NCI-H69 (cell line): ENCODE measurements around the gene RNU6-1.

Experiments used
- DNase-seq: peaks from one replicate; lab custom pipeline; 2025; lab: John Stamatoyannopoulos, UW

RNU6-1 gene

GRCh38 chr15:67801926-67802914 is 37.6 kb downstream of the RNU6-1 start:
- no peak for DNase-seq

- DNase-seq: no peak
Observed at GRCh38 chr15:67801142-67801541, 38.7 kb downstream of the RNU6-1 start.

- peak; percentile 22 for DNase-seq
Observed at GRCh38 chr15:67799801-67800205, 40.0 kb downstream of the RNU6-1 start.

- DNase-seq: peak; percentile 41
Observed at GRCh38 chr15:67796196-67797127, 43.4 kb downstream of the RNU6-1 start.

- no peak for DNase-seq
Observed at GRCh38 chr15:67794832-67795574, 44.8 kb downstream of the RNU6-1 start.

GRCh38 chr15:67792250-67792942 is 47.4 kb downstream of the RNU6-1 start:
- no peak for DNase-seq

- peak; percentile 76 for DNase-seq
Observed at GRCh38 chr15:67790610-67791319, 49.1 kb downstream of the RNU6-1 start.
